HG03575 (cell line): Measurements from ENCODE around the gene SEPTIN2.
"Not testable (repeated sequence)": the region's sequence is repeated elsewhere in the genome, so short reads cannot be mapped to it uniquely, and the experiment has no call there.

Experiments used
- ATAC-seq: cut with Tn5 transposase; IDR thresholded peaks from one replicate; pipeline ENCODE4 v1.9.1; 2021; ENCODE audit not compliant: unreplicated experiment, insufficient number of reproducible peaks, low FRiP score; ENCODE audit errors: extremely low read depth

SEPTIN2 gene

GRCh38 chr2:241309684-241310117 lies 6.0 kb upstream of the SEPTIN2 start:
- ATAC-seq: no peak

- no peak for ATAC-seq
These were observed 4.7 kb upstream of the SEPTIN2 start for GRCh38 chr2:241310917-241311566.

GRCh38 chr2:241312082-241312481 lies 3.6 kb upstream of the SEPTIN2 start:
- ATAC-seq: no peak

DNA sequence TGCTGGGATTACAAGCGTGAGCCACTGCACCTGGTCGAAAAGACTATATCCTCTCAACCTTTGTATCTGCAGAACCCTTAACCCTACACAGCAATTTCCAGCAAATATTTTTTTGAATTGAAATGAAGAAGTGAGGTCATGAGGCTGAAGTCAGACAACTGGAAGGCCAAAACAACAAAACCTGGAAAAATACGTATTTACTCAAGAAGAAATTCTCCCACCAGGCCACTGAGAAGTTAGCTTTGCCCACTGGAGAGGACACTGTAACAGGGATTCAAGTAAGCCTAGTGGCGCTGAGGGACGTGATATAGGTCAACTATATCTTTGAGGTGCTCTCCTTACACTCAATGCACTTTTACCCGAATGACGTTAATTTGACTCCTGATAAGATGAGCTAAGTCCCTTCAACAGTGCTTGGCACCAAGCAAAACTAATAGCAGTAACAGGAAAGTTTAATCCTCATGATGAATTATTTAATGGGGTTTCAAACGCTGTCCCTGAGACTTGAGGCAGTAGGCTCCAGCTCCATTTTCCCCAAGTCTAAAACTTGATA lies 2.1 kb upstream of the SEPTIN2 start:
- ATAC-seq: no peak

DNA sequence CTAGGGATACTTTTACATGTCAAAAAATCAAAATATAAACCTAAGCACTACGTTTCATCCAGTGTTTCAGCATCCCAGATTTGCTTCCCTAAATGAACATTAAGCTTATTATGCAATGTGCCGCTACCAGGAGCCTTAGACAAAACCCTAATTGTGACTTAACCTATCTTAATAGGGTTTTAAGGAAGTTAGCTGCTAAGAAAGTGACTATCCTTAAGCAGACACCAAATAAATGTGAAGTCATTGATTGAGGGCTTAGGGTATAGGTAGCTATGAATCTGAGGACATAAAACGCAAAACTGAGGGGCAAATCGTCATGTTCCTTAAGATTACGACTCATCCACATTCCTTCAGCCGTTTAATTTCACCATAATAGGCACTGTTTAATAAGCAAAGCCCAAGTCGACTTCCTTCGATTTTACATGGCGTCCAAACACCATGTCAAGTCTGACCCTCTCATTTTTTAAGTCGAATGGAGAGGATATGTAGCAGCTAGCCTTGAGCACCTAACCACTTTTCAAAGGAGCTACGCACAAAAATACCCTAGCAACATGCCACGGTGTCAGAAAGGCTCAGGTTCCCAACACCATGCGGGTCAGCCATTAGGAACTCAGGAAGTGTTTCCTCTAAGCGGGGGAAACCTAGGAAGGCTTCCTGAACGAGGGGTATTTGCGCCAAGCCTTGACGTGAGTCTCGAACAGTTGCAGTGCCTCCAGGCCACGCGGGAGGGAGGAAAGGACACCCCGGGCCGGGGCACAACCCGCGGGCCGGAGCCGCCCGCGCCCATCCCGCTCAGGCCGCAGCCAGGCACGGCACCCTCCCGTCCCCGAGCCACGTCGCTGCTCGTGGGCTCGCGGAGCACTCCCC lies 1.3 kb upstream of the SEPTIN2 start:
- peak; percentile 1 for ATAC-seq

DNA sequence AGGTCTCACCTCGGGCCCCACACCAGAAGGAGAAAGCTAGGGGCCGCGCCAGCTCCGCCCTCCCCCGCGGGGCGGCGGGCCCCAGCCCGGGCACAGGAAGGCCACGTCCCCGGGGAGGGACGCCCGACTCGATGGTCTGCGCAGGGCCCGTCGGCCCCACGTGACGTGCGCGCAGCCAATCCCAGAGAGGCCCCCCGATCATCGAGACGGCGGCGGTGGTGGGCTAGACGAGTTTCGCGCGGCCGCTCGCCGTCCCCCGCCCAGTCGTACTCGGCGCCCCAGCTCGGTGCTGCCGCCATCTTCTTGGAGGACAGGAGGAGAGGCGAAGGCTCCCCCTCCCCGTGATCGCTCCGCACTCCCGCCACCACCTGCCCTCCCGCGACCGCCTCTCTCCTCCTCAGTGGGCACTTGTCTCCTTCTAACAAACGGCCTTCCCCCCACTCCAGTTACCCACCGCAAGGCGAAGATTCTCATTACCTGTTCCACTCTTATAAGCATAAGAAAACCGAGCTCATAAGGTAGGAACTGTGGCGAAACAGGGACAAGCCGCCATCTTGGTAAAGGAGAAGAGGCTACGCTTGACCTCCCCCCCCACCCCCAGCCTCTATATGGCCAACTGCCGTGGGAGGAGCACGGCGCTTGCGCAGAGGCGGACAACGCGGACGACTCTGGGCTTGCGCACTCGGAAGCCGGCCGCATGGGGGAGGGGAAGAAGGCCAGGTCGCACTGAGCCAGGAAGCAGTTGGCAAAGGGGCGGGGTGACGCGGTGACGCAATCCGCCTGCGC lies 439 bp upstream of the SEPTIN2 start, which contains the start of gene HDLBP:
HDLBP (minus strand) TSS at position 580 of the 786 bp plus-strand sequence. CDS start 48,803 bp downstream, outside the sequence.
- ATAC-seq: peak; percentile 33

DNA sequence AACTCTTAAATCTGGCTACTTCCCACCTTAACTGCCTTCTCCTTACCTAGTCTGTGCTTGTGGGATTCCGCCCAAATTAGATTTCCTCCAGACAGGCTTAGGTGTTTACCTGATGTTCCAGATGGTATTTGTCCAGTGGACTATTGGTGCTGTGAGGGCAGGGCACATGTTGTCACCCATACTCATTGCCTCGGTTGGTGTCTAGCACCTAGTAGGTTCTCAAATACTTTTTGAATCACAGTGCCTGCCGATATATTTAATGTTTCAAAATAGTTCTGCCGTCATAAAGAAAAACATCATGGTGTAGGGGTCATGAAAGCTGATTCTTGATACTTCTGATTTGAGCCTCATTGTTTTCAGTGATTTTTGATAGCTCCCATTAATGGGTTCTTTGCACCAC lies 1.1 kb downstream of the SEPTIN2 start:
- ATAC-seq: no peak

- no peak for ATAC-seq
These were observed 1.7 kb downstream of the SEPTIN2 start for GRCh38 chr2:241317391-241317790.

GRCh38 chr2:241318830-241319229 lies 3.1 kb downstream of the SEPTIN2 start:
- not testable (repeated sequence) for ATAC-seq

- ATAC-seq: no peak
These were observed 4.7 kb downstream of the SEPTIN2 start for GRCh38 chr2:241320394-241320793.

DNA sequence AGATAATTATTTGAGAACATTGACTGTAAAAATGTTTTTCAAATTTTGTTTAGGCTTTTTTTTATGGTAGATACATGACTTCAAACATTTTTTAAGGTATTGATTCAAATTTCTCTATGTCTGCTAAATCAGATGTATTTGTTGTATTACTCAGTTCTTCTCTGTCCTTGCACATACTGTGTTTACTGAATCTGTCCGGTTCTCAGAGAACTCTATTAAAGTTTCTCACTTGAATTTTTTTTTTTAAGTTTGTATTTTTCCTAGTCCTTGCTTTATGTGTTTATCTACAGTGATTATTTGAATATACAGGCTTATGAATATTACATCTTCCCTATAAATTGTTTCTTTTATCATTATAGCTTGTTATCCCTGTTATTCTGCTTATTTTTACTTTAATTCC lies 5.3 kb downstream of the SEPTIN2 start:
- ATAC-seq: no peak

GRCh38 chr2:241321886-241322285 lies 6.2 kb downstream of the SEPTIN2 start:
- no peak for ATAC-seq

GRCh38 chr2:241323778-241324177 lies 8.1 kb downstream of the SEPTIN2 start:
- no peak for ATAC-seq

DNA sequence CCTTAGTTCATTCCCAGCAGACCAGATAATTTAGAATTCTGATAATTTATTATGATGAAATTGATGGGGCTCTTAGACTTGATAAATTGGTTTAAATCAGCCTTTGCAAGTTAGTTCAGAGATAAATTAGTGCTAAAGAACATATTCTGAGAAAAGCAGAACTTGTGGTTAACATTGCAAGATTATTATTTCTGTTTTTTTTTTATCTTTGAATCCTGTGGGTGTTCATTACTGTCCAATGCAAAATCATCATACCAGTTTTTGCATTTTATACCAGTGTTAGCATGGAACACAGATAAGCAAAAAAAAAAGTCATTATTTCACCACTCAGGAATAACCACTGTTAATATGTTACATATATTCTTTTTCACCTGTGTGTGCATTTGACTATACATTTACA lies 9.1 kb downstream of the SEPTIN2 start:
- no peak for ATAC-seq

DNA sequence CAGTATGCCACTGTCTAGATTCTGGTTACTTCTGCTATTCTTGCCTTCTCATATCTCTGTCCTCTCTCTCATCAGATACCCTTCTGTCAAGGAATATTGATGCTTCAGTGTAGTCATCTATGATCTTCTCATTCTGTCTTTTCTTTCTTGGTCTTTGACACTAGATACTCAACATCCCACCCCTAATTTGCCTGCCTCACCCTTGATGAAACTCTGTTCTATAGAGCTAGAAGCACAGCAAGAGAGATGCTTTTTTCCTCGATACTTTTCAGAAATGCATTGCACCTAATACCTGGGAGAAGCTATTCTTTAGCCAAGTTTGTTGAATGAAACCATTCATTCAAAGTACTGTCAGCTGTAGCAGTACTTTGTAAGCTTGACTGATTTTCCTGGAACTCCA lies 9.5 kb downstream of the SEPTIN2 start:
- no peak for ATAC-seq

- ATAC-seq: no peak
These were observed 14.2 kb downstream of the SEPTIN2 start for GRCh38 chr2:241329669-241330615.

- no peak for ATAC-seq
These were observed 14.9 kb downstream of the SEPTIN2 start for GRCh38 chr2:241330616-241330981.

- ATAC-seq: no peak
These were observed 19.1 kb downstream of the SEPTIN2 start for GRCh38 chr2:241334813-241335212.
